ENCODE data around the gene GUCY1A1.

The GUCY1A1 gene

DNA sequence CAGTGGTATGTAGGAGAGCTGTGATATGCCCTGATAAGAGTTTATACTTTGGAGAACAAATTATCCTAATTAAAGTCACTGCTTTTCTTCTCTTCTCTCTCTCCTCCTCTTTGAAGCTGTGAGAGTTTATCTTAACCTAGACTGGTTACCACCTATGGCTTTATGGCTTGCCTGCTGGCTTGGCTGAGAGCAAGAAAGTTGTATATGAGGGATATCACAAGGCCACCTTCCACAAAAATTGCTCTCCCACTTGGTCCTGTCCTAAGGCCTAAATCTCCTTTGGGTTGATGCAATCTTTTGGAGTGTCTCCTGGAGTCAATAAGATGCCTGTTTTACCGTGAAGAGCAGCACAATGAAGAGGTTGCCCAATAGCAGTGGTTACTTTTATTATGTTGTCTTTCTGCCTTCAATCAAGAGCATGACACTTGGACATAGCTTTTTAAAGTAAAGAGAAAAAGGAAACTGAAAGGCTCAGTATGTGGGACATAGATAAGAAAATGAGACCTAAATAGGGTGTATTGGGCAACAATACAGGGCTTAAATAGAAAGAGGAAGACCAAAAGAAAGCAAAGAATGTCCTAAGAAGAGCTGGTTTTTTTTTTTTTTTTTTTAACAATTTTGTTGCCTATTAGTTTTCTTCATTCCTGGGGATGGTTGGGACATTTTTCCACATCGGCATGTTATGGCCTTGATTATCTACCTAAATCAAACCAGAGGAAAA lies 9.2 kb downstream of the GUCY1A1 start:
- DNase-seq, result no peak
- Mint-ChIP-seq H3K4me1 (no peaks in the 10 kb centered on the region), H3K4me3 (no peak overlapping the region), H3K27me3 (peaks cover 46% of the 10 kb centered on the region), H3K9me3 (no peaks in the 10 kb centered on the region), H3K27ac (no peak overlapping the region)
- ATAC-seq, result no peak

DNA sequence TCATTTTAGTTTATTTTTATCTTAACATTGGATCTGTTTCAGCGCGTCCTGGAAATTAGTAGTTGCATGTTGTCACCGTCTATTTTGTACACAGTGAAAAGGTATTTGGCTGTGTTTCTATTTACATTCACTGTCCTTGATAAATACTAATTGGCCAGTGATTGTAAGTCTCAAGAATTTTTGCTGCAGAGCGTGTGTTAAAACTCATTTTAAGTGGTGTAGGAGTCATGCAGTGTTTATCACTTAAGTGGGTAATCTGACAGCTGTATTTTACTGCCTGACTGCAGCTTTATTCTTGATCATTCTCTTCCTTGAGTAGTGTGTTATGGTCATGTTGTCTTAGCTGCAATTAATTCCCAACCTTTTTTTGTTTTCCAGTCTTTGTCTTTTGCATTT lies 9.8 kb downstream of the GUCY1A1 start:
- Mint-ChIP-seq H3K4me1 (no peaks in the 10 kb centered on the region), H3K27ac (no peak overlapping the region), H3K4me3 (no peak overlapping the region), H3K9me3 (no peaks in the 10 kb centered on the region), H3K27me3 (peaks cover 45% of the 10 kb centered on the region)
- no peak for ATAC-seq
- no peak for DNase-seq

DNA sequence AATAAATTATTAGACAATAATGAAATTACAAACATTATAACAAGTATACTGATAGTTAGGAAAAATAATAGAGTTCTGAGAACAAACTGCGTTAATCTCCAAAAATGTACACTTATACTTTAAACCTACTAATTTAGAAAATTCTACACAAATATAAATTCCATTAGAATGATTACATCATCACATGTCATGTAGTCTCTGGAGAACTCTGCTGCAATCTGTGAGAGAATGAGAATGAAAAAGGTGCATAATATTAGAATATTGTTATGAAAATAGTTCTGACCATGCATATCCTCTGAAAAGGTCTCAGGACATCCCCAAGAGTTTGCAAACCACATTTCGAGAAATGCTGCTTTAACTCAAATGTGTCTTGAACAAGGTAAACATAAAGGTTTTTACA lies 11.4 kb downstream of the GUCY1A1 start:
- Mint-ChIP-seq H3K27ac (no peak overlapping the region), H3K4me3 (no peak overlapping the region), H3K9me3 (no peaks in the 10 kb centered on the region), H3K27me3 (peaks cover 38% of the 10 kb centered on the region), H3K4me1 (no peaks in the 10 kb centered on the region)
- DNase-seq (no peak), ATAC-seq (no peak)

DNA sequence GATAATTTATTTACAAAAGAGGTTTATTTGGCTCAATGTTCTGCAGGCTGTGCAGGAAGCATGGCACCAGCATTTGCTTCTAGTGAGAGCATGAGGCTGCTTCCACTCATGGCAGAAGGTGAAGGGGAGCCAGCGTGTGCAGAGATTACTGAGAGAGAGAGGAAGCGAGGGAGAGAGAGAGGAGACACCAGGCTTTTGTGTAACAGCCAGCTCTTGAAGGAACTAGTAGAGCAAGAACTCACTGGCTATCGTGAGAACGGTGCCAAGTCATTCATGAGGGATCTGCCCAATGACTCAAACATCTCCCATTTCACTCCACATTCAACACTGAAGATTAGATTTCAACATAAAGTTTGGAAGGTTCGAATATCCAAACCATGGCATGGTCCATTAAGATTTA lies 12.7 kb downstream of the GUCY1A1 start:
- ATAC-seq (no peak), DNase-seq (no peak)
- H3K27ac Mint-ChIP-seq, result no peak overlapping the region
- no peak overlapping the region for H3K4me3 Mint-ChIP-seq
- H3K27me3 Mint-ChIP-seq, result peaks cover 26% of the 10 kb centered on the region
- H3K4me1 Mint-ChIP-seq, result no peaks in the 10 kb centered on the region
- no peaks in the 10 kb centered on the region for H3K9me3 Mint-ChIP-seq

DNA sequence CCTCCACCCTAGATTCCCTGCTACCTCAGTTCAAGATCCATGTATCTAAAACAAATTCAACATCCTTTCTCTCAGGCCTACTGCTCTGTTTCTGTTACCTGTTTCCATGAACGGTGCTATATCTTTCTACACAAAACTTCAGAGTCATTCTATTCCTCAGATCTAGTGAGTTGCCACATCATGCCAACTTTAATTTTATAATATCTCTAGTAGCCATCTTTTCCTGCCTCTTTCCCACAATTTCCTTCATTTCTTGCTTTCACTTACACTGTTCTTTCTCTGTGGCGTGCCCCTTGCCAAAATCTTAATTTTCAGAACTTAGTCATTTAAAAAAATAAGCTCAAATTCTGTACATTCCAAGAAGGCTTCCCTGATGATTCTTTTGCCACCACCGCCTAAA lies 15.2 kb downstream of the GUCY1A1 start:
- peaks cover 0 to 4% of the 10 kb centered on the region in 2 donors for H3K9me3 Mint-ChIP-seq
- no peak for DNase-seq
- H3K4me3 Mint-ChIP-seq, result no peak overlapping the region
- no peak overlapping the region for H3K27ac Mint-ChIP-seq
- peaks cover 18% of the 10 kb centered on the region for H3K27me3 Mint-ChIP-seq
- ATAC-seq, result no peak
- no peaks in the 10 kb centered on the region for H3K4me1 Mint-ChIP-seq

DNA sequence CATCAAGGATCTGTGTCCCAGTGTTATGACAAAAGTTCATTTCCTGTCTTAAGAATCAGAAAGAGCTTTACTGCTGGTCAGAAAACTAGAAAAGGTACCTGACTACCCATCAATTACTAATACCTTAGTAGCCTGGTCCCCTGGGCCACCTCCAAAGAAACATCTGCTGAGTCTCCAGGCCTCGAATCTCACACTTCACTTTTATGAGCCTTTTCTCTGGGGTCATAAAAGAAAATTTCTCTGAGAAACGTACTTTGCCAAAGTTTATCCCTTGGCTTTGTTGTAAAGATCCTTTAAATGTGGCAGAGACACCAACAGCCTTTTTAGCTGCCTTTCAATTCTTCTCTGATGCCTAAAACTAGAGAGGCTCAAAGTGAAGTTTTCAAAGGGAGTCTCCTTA lies 17.8 kb downstream of the GUCY1A1 start:
- Mint-ChIP-seq H3K4me3 (no peak overlapping the region), H3K27me3 (peaks cover 15% of the 10 kb centered on the region), H3K27ac (no peak overlapping the region), H3K4me1 (no peaks in the 10 kb centered on the region), H3K9me3 (peaks cover 0 to 4% of the 10 kb centered on the region in 2 donors)
- DNase-seq (no peak), ATAC-seq (no peak)

DNA sequence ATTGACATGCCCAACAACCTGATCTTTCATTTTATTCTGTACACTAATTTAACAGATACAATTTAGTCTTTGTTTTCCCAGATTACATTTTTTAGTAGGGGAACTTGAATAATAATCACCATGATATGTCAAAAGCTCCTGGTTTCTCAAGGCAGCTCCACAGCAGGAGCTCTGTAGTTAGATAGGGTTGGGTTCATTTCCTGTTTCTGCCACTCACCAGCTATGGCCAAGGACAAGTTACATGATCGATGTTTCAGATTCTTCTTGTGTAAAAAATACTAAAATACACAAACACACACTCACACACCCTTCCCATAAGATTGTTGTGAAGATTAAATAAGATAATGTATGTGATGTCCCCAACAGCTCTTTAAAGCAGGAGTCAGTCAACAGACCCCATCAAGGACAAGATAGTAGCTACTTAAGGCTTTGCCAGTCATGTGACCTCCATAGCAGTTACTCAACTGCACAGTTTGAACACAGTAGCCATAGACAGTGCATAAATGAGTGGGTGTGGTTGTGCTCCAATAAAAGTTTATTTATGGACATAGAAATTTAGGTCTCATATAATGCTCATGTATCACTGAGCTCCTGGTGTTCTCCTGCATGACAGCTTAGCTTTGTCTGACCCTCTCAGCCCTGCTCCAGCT lies 18.4 kb downstream of the GUCY1A1 start:
- Mint-ChIP-seq H3K9me3 (peaks cover 0 to 4% of the 10 kb centered on the region in 2 donors), H3K27me3 (peaks cover 15% of the 10 kb centered on the region), H3K4me1 (no peaks in the 10 kb centered on the region), H3K4me3 (no peak overlapping the region), H3K27ac (no peak overlapping the region)
- DNase-seq (no peak), ATAC-seq (no peak)

DNA sequence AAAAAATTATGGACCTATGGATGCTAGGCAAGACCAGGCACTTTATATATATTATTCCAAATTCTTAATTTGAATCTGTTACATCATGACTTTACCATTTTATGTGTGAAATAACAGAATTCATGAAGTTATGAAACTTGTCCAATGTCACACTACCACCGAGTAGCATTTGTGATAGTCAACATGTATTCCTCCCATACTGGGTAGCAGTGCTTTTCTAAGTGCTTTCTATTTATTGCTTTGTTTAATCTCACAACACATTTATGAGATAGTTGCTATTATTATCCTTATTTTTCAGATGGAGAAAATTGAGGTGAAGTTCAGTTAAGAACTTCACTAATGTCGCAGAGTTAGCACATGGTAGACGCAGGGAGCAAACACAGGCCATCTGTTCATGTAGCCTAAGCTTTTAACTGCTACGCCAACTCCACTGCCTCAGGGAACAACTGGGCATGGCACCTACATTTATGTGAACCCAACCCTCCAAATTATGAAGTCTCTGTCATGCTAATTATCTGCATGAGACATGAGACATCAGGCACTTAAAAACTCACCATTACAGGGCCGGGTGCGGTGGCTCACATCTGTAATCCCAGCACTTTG lies 20.8 kb downstream of the GUCY1A1 start:
- peaks cover 19% of the 10 kb centered on the region for H3K27me3 Mint-ChIP-seq
- ATAC-seq (no peak), DNase-seq (no peak)
- no peaks in the 10 kb centered on the region for H3K4me1 Mint-ChIP-seq
- no peak overlapping the region for H3K27ac Mint-ChIP-seq
- no peak overlapping the region for H3K4me3 Mint-ChIP-seq
- H3K9me3 Mint-ChIP-seq, result peaks cover 0 to 4% of the 10 kb centered on the region in 2 donors

DNA sequence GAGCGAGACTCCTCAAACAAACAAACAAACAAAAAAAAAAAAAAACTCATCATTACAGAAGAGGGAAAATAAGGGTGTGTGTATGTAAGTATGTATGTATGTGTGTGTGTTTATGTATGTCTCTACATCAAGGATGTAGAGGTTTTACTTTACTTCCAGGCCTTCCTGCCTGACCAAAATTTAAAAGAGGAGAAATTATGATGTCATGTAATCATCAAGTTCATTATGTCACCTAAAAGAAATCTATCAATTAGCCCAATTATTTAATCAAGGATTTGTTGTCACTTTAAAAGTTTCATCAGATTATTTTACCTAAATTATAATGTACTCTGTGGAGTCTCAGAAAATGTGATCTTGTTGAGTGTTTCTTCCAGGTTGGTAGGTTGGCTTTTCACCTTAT lies 21.6 kb downstream of the GUCY1A1 start:
- ATAC-seq (no peak), DNase-seq (no peak)
- Mint-ChIP-seq H3K4me1 (no peaks in the 10 kb centered on the region), H3K9me3 (peaks cover 0 to 4% of the 10 kb centered on the region in 2 donors), H3K27ac (no peak overlapping the region), H3K27me3 (peaks cover 21% of the 10 kb centered on the region), H3K4me3 (no peak overlapping the region)

DNA sequence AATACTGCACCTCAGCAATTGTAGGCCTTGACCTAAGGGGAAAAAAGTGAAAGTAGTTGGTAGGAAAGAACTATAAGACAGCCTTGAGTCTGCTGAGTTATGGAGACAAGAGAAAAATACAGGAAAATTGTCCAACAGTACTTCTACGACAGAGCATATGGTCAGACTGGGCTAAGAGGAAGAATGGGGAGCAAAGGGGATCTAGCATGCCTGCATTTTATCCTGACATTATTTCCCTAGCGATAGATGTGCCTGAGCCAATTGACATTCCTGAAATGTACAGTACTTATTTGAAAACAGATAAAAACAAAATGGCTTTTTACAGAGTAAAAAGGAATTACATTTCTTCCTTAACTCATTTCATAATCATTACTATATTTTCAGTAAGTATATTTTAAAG lies 22.2 kb downstream of the GUCY1A1 start:
- ATAC-seq, result no peak
- peaks cover 0 to 4% of the 10 kb centered on the region in 2 donors for H3K9me3 Mint-ChIP-seq
- H3K4me3 Mint-ChIP-seq, result no peak overlapping the region

DNA sequence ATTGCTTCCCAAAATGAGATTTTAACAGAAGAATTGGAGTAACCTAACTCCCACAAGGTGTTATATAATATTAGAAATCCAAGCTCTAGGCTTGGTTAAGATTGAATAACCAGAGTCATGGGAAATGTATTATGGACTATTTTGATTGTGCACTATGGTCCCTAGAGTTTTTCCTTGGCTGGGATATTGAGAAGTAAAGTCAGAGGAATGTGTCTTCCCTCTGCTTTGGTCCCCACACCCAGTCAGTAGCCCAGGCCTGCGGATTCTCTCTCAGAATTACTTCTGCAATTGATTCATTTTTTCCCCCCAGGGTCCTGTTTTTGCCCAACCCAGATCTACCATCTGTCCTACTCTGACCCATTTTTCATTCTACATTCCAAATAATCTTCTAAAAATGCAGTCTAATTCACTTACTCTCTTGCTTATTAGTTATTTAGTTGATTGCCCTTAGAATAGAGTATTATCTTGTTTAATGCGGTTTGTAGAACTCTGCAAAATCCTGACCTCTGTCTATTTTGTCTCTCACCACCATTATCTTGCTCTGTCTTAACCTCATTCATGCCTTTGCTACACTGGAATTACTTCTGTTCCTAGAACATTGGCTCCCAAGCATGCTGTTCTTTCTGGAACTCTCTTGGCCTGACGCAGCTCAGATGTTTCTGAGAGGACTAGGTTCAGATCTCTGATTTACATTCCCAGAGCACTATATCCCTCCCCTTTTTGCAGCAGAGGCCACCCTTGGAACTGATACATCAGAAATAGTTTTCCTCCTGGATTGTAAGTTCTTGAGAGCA lies 23.6 kb downstream of the GUCY1A1 start:
- DNase-seq, result no peak
- Mint-ChIP-seq H3K9me3 (peaks cover 0 to 4% of the 10 kb centered on the region in 2 donors), H3K4me3 (no peak overlapping the region), H3K4me1 (no peaks in the 10 kb centered on the region), H3K27ac (no peak overlapping the region), H3K27me3 (peaks cover 21% of the 10 kb centered on the region)
- ATAC-seq, result no peak

More for the DNA sequence above, 22.2 kb downstream of the GUCY1A1 start:
- H3K27me3 Mint-ChIP-seq, result peaks cover 21% of the 10 kb centered on the region
- no peak overlapping the region for H3K27ac Mint-ChIP-seq
- H3K4me1 Mint-ChIP-seq, result no peaks in the 10 kb centered on the region
- no peak for DNase-seq

DNA sequence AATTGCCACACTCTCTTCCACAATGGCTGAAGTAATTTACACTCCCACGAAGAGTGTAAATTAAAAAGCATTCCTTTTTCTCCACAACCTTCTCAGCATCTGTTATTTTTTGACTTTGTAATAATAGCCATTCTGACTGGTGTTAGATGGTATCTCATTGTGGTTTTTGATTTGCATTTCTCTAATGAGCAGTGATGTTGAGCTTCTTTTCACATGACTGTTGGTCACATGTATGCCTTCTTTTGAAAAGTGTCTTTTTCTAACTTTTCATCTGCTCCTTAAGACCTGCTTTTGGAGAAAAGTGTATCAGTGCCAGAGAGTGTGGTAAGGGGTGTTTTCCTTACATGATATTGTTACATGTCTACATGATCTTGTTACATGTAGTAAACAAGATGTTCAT lies 25.7 kb downstream of the GUCY1A1 start:
- DNase-seq (no peak), ATAC-seq (no peak)
- no peak overlapping the region for H3K4me3 Mint-ChIP-seq
- H3K4me1 Mint-ChIP-seq, result no peaks in the 10 kb centered on the region
- H3K9me3 Mint-ChIP-seq, result no peaks in the 10 kb centered on the region
- H3K27me3 Mint-ChIP-seq, result peaks cover 17% of the 10 kb centered on the region
- no peak overlapping the region for H3K27ac Mint-ChIP-seq

DNA sequence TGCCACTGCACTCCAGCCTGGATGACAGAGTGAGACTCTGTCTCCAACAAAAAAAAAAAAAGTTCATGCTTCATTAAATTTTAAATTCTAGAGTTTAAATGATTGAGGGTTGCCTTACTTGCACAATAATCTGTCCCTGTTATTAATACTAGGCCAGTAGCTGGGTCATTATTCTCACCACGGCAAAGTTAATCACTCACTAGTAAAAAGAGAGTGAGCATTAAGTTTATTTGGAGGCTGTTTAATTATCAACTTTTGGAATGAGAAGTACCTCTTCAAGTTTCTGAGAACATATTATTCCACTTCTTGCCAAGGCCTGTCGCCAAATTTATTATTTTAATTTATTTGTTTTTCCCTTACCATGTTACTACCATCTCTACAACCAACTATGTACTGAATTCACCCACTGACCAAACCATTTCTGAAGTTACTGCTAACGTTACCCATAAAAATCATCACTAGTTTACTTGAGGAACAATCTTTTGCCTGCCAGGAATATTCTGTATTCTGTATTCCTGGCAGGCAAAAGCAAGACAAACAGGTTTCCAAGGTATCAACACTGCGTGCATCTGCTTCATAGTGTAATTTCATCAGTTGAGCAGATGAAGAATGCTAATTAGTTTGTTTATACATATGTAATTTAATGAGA lies 26.5 kb downstream of the GUCY1A1 start:
- Mint-ChIP-seq H3K4me1 (no peaks in the 10 kb centered on the region), H3K9me3 (no peaks in the 10 kb centered on the region), H3K27me3 (peaks cover 24% of the 10 kb centered on the region), H3K4me3 (no peak overlapping the region), H3K27ac (no peak overlapping the region)
- DNase-seq, result no peak
- no peak for ATAC-seq

DNA sequence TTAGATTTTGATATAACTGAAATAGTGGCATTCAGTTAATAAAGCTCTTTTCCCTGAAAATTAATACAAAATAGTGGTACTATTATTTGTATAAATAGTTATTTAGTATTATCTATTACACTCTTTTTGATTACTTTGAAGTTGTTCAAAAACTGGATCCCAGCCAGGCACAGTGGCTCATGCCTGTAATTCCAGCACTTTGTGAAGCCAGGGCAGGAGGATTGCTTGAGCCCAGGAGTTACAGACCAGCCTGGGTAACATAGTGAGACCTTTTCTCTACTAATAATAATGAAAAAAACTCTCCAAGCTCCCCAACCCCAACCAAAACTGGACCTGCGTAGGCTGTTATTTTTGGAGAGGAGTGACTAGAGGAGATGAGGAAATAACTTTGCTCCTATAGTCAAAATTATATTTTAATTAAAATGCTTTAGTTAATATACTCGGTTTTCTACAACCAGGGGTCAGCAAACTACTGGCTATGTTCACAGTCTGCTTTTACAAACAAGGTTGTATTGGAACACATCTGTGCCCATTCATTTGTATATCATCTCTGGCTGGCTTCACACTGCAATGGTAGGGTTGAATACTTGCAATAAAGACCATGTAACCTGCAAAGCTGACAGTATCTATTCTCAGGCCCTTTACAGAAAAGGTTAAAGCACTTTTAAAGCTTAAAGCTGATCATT lies 27.6 kb downstream of the GUCY1A1 start:
- no peak for ATAC-seq
- H3K9me3 Mint-ChIP-seq, result no peaks in the 10 kb centered on the region
- H3K4me3 Mint-ChIP-seq, result no peak overlapping the region
- peaks cover 24% of the 10 kb centered on the region for H3K27me3 Mint-ChIP-seq
- DNase-seq, result no peak
- no peaks in the 10 kb centered on the region for H3K4me1 Mint-ChIP-seq
- H3K27ac Mint-ChIP-seq, result no peak overlapping the region

DNA sequence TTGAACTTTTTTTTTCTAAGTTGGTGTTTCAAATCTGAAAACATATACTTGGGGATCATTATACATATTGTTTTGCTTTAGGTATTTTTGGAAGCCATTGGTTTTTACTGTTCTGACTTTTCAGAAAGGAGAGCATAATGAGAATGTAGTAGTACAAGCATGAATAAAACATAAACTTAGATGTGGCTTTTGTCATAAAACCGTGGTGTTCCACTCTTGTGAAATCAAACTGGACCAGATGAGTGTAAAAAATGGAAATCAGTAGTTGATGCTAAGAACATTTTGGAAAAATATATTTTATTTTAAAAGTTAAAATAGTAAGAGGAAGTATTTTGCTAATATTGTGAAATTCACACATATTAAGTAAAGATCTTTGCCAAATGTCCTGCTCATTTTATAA lies 29.6 kb downstream of the GUCY1A1 start:
- peaks cover 17% of the 10 kb centered on the region for H3K27me3 Mint-ChIP-seq
- H3K4me1 Mint-ChIP-seq, result no peaks in the 10 kb centered on the region
- DNase-seq, result no peak
- H3K27ac Mint-ChIP-seq, result no peak overlapping the region
- no peaks in the 10 kb centered on the region for H3K9me3 Mint-ChIP-seq
- ATAC-seq, result no peak
- H3K4me3 Mint-ChIP-seq, result no peak overlapping the region
